ENCODE data around the gene SFXN5.
A peak's percentile ranks its signal among the peaks of the same experiment; 100 is the strongest.
"Not testable (repeated sequence)": the region's sequence is repeated elsewhere in the genome, so short reads cannot be mapped to it uniquely, and the experiment has no call there.

SFXN5 gene

GRCh38 chr2:73100956-73101355 is 29.4 kb upstream of the SFXN5 start:
- no peak for DNase-seq

- DNase-seq, result no peak
Observed at GRCh38 chr2:73099486-73099885, 28.0 kb upstream of the SFXN5 start.

GRCh38 chr2:73095910-73096309 is 24.4 kb upstream of the SFXN5 start:
- no peak for DNase-seq

GRCh38 chr2:73093601-73094218 is 22.2 kb upstream of the SFXN5 start:
- DNase-seq, result not testable (repeated sequence)

GRCh38 chr2:73092146-73092783 is 20.8 kb upstream of the SFXN5 start:
- no peak for DNase-seq

GRCh38 chr2:73091696-73092095 is 20.2 kb upstream of the SFXN5 start:
- DNase-seq, result no peak

- no peak for DNase-seq
Observed at GRCh38 chr2:73091164-73091563, 19.7 kb upstream of the SFXN5 start.

GRCh38 chr2:73089270-73090030 is 17.9 kb upstream of the SFXN5 start:
- DNase-seq, result no peak

- no peak for DNase-seq
Observed at GRCh38 chr2:73088703-73089102, 17.2 kb upstream of the SFXN5 start.

GRCh38 chr2:73088211-73088610 is 16.7 kb upstream of the SFXN5 start:
- DNase-seq, result no peak

GRCh38 chr2:73087311-73087710 is 15.8 kb upstream of the SFXN5 start:
- DNase-seq, result no peak

- peak; percentile 78 for DNase-seq
Observed at GRCh38 chr2:73085691-73086090, 14.2 kb upstream of the SFXN5 start.

GRCh38 chr2:73084971-73085370 is 13.5 kb upstream of the SFXN5 start:
- no peak for DNase-seq

- no peak for DNase-seq
Observed at GRCh38 chr2:73083886-73084800, 12.6 kb upstream of the SFXN5 start.

- no peak for DNase-seq
Observed at GRCh38 chr2:73082523-73083410, 11.3 kb upstream of the SFXN5 start.

- DNase-seq, result no peak
Observed at GRCh38 chr2:73081181-73081671, 9.7 kb upstream of the SFXN5 start.

- no peak for DNase-seq
Observed at GRCh38 chr2:73080321-73081131, 9.0 kb upstream of the SFXN5 start.

GRCh38 chr2:73079636-73080035 is 8.1 kb upstream of the SFXN5 start:
- DNase-seq, result no peak

- DNase-seq, result no peak
Observed at GRCh38 chr2:73078457-73079411, 7.2 kb upstream of the SFXN5 start.

- DNase-seq, result no peak
Observed at GRCh38 chr2:73077424-73077795, 5.9 kb upstream of the SFXN5 start.

All from activated T-cell treated with anti-CD3 and anti-CD28 coated beads for 4 hours (primary cell).